HG03159 (cell line): ENCODE measurements around the gene CHID1.
A peak's percentile ranks its signal among the peaks of the same experiment; 100 is the strongest.

Source experiments
- ATAC-seq: cut with Tn5 transposase; IDR thresholded peaks from one replicate; pipeline ENCODE4 v1.9.1; 2021; ENCODE audit warnings: mild to moderate bottlenecking, moderate library complexity; ENCODE audit not compliant: unreplicated experiment

CHID1 gene

DNA sequence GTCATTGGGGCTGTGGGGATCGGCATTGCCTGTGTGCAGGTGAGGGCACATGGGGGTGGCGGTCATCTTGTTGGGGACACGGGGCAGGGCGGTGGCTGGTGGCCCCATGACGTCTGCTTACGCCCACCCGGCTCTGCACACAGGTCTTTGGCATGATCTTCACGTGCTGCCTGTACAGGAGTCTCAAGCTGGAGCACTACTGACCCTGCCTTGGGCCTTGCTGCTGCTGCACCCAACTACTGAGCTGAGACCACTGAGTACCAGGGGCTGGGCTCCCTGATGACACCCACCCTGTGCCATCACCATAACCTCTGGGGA is 72.7 kb downstream of the CHID1 start:
- ATAC-seq = no peak

DNA sequence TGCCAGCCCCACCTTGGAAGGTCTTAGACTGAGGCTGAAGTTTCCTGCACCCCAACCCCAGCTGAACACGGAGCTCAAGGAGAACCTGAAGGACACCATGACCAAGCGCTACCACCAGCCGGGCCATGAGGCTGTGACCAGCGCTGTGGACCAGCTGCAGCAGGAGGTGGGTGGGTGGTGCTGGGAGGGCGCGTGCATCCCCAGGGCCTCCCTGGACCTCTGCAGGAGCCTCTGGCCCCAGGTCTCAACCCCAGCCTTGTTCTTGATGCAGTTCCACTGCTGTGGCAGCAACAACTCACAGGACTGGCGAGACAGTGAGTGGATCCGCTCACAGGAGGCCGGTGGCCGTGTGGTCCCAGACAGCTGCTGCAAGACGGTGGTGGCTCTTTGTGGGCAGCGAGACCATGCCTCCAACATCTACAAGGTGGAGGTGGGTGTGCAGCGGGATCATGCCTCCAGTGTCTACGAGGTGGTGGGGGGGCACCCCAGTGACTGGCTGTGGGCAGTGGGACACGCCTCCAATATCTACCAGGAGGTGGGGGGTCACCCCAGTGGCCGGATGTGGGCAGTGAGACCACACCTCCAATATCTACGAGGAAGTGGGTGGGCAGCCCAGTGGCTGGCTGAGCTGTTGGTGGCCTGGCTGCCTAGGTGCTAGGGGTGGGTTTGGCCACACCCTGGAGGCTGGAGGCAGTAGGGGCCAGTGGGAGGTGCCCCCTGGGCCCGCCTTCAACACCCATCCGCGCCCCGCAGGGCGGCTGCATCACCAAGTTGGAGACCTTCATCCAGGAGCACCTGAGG is 73.2 kb downstream of the CHID1 start:
- no peak for ATAC-seq

DNA sequence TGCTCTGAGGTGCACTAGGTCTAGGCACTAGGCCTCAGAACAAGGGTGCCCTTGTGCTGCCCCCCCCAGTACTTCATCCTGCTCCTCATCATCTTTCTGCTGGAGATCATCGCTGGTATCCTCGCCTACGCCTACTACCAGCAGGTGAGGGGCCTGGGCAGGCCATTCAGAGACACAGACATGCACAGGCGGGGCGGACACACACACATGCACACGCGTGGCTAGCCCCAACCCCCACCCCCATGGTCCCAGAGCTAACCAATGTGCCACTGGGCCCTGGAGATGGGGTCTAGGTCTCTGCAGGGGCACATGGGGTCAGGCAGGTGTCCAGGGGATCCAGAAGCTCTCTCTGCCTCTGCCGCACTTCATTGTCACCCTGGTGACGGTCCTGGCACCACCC is 73.9 kb downstream of the CHID1 start:
- ATAC-seq = no peak

DNA sequence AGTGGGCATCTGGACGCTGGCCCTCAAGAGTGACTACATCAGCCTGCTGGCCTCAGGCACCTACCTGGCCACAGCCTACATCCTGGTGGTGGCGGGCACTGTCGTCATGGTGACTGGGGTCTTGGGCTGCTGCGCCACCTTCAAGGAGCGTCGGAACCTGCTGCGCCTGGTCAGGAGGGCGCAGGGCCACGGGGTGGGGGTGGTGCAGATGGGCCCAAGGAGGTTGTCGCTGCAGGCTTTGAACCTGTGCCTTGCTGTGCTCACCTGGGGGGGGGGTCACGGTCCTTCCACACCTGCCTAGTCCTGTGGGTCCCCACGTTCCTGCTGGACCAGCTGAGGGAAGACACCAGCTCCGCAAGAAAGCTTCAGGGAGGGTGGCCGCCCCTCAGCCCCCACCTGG is 74.3 kb downstream of the CHID1 start:
- ATAC-seq = no peak

DNA sequence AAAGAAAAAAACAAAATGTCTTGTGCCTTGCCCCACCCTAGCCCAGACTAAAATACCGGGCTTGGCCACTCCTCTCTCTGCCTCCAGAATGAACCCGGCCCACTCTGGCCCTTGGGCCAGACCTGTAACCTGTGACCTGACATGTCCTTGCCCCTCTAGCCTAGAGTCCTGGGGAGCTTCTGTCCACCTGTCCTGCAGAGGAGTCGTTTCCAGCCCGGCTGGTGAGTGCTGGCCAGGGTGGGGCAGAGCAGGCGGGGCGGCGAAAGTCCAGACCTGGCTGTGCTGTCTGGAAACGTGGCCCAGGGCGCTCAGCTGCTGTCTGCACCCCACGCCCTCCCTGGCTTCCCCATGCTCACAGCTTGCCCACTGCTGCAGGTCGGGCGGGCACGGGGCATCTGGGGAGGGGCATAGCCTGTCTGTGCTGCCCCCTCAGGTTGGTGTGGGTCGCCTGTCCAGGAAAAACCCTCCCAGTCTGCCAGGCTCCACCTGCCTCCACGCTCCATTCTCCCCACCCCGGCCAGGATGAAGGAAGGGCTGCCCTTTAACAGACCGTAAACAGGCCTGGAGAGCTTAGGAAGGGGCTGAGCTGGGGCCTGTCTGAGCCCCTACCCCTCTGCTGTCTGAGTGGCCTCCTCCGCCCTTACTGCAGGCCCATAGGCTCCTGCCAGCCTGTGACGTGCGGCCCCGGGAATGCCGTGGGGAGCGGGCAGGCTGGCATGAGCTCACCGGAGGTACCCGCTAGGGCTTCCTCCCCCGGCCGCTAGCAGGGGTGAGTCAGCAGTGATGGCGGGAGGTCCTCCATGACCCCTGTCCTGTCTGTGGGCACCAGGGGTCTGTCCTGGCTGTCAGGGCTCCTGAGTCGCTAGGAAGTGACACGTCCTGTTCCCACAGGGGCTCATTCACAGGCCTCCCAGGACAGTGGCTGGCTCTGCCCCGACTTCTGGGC is 76.0 kb downstream of the CHID1 start:
- ATAC-seq = no peak

DNA sequence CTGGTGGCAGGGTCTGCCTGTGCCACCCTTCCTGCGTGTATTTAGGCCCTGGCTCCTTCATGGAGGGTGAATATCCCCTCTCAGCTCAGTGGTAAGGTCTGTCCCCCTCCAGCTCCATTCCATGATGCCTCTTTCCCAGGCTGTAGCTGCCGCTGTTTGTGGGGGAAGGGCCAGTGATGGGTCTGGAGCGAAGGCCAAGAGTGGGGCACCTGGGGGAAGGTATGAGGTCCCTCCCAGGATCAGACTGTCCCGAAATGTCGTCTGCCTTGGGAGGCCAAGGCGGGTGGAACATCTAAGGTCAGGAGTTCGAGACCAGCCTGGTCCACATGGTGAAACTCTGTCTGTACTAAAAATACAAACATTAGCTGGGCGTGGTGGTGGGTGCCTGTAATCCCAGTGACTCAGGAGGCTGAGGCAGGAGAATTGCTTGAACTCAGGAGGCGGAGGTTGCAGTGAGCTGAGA is 76.7 kb downstream of the CHID1 start:
- no peak for ATAC-seq

DNA sequence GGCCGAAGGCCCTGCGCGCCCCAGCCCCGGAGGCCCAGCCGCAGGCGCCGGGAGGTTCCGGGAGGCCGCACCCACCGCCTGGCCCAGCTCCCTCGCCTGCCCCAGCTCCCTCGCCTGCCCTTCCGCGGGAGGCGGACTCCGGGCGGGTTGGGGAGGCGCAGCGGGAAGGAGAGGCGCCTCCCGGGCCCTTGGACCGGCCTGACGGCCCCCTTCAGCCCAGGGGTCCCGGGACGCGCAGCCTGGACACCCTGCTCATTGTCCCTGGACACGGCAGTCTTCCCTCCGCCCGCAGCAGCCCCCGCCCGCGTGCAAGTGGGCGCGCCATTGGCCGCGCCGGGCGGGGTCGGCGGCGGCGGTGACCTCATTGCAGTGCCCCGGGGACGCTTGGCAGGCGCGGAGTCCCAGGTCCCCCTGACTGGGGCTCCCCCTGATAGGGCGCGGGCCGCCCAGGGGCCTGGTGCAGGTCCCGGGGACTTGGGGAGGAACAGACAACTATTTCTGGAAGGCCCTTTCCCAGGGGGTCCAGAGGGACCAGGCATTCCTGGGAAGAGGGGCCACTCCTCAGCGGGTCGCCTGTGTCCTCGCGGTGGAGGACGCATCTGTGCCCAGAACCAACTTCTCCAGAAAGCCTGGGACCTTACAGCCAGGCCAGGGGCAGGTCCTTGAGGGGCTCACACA is 77.4 kb downstream of the CHID1 start:
- peak; percentile 11 for ATAC-seq

DNA sequence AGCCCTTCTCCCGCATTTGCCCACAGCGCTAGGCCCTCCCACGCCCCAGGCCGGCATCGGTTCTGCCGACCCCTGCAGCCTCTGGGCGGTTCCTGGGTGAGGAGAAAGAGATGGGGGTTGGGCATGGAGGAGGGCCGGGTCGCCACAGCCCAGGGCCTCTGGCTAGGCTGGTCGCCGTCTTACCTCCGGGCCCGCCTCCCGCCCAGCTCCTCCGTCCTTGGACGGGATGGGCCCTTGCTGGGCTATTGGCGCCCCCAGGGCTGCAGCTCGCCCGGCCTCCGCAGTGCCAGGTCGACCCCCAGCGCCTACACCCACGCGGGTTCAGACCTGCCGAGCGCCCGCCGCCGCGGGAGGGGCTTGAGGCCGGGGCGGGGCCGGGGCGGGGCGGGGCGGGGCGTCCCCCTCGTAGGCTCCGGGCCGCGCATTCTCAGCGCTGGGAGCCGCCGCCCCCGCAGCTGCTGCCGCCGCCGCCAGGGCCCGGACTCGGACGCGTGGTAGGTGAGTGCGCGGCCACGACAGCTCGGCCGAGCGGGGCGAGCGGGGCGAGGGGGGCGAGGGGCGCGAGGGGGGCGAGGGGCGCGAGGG is 78.0 kb downstream of the CHID1 start, which contains the start of gene CD151:
CD151 (plus strand) TSS at position 424 of the 585 bp plus-strand sequence. CDS start 3,118 bp downstream, outside the sequence.
- ATAC-seq = peak; percentile 36

DNA sequence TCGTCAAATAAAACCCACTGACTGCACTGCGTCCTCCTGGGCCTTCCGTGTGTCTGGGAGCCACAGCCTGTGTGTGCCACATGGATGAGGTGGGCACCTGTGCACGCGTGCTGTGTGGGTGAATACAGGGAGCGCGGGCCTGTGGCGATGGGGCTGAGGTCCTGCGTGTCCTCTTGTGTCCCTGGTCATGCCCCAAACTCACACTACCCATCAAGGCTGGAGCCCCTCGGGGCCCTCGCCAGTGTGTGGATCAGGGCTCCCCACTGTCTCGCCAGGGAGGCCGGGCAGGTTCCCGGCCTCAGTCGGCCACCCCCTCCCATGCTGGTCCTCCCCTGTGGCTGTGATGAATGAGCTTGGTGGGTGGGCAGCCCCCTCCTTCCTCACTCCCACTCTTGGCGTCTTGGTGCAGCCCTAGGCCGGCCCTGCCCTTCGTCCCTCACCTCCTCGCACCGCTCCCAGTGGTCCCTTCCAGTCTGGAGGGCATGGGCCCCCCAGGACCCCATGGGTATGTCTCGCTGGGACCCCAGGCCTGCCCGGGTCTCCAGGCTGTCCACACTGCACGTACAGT is 78.6 kb downstream of the CHID1 start:
- no peak for ATAC-seq

DNA sequence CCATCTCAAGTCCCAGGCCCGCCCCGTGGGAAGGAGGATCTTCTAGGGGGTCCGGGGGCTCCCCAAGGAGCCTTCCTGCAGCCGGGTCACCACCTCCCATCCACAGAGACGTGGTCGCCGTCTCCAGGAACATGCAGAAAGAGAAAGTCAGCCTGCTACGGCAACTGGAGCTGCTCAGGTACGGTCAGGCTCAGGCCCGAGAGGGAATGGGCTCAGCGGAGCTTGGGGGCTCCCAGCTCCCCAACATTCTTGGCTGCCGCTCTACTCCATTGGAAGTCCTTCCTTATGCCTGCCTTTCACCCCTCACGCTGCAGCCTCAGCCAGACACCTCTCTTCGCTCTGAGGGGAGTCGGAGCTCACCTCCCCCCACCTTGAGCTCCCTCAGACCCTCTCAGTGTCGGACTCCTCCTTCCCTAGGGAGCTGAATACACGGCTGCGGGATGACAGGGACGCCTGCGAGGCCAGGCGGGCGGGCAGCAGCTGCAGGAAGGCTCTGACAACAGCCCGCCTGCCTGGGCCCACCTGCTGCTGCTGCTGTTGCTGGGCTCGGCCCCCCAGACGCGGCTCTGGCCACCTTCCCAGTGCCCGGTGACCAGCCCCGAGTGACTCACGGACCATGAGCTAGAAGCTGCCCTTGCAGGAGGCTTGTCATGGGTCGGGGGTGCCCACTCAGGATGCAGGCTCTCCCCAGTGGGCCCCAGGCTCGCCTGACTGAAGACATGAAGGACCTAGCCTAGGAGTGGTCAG is 79.3 kb downstream of the CHID1 start:
- no peak for ATAC-seq

DNA sequence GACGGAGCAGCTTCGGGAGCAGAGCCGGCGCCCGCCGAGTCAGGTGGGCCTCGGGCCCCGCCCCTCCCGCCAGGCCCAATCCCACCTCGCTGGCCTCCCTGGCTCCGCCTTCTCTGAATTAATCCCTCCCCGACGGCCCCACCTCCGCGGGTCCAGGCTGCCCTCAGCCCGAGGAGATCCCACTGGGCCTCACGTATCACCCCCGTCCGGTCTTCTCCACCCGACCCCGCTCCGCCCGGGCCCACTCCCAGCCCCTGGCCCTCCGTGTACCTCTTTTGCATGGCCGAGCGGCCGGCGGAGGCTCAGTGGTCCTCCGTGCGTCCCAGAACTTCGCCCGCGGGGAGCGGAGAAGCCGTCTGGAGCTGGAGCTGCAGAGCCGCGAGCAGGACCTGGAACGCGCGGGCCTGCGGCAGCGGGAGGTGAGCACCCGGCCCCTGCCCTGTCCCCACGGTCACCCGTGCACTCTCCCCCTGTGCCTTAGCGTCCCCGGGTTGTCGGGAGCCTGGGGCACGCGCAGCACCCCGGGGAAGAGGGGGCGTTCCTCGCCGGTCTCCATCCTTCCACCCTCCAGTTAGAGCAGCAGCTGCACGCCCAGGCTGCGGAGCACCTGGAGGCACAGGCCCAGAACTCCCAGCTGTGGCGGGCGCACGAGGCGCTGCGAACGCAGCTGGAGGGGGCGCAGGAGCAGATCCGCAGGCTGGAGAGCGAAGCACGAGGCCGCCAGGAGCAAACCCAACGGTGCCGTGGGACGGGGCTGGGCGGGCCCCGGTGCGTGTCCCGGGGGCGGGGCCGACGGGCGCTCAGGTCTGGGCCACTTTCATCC is 80.1 kb downstream of the CHID1 start:
- no peak for ATAC-seq

DNA sequence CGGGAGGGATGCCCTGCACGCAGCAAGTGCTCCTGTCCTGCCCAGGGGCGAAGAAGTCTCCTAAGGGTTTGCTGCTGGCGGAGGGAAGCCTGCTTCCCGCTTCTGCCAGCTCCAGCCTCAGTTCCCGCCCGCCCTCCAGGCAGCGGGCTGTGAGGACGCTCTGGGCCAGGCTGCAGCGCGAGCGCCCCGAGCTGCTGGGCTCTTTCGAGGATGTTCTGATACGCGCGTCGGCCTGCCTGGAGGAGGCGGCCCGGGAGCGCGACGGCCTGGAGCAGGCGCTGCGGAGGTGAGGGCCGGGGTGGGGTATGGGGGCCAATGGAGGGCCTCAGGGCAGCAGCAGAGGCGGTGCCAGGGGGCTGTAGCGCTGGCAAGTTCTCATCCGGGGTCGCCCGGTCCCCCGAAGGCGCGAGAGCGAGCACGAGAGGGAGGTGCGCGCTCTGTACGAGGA is 80.7 kb downstream of the CHID1 start:
- no peak for ATAC-seq

DNA sequence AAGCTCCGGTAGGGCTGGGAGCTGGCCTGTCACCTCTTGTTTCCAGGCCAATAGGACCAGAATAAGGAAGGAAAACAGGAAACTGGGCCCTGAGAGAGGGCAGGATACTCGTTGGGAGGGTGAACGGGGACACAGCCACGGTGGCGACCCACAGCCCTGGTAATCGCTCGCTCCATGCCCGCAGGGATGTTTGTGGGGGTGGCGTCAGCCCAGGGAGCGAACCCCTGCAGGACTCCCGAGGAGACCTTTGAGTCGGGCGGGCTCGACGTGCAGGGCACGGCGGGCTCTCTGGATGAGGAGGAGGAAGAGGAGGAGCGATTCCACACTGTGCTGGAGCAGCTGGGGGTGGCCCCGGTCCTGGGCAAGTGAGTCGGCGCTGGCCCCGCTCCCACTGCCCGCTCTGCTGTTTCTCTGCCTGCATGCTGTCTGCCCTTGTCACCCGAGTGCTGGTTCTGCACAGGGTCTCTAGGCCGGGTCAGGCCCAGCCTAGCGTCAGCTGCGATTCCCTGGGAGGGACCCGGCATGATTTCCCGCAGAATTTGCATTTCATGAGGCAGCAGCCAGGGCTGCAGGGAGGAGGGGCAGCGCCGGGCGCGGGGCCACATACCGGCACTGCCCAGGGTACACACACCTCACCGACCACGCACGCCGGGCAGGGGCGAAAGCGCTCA is 81.3 kb downstream of the CHID1 start:
- ATAC-seq = no peak

DNA sequence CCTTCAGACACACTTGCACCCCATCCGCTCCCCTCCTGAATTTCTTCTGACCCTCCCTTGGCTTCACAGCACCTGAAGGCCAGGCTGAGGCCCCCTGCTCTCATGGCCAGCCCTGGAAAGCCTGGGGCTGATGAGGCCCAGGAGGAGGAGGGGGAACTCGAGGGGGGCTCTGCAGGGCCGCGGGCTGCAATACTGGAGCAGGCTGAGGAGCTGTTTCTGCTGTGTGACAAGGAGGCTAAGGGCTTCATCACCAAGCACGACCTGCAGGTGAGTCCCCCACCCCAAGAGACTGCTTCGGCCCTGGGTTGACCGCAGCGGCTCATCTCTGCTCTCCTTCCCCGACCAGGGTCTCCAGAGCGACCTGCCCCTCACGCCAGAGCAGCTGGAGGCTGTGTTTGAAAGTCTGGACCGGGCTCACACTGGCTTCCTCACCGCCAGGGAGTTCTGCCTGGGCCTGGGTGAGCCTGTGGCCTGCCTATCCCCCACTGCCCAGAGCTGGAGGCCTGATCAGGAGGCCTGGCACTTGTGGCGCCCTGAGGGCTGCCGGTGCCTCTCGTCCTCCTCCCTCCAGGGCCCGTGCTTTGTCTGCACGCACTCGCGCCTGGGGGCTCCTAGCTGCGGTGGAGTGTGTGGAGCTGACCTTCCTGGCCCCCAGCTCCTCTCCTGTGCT is 82.0 kb downstream of the CHID1 start:
- no peak for ATAC-seq

DNA sequence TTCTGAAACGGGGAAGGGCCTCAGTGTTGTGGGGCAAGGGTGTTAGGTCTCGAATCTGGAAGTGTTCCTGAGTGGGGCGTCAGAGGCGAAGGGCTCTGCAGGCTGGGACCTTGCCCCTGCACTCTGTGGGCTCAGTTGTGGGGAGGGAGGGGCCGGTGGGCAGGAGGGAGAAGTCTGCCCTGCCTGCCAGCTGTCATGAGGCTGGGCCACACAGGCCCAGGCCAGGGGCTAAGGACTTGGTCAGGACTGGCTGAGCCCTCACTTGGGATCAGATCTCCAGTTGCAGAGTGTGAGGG is 82.8 kb downstream of the CHID1 start, which contains the start of gene CRACR2B:
CRACR2B (plus strand) TSS at position 23 of the 296 bp plus-strand sequence. CDS start 689 bp downstream, outside the sequence.
- no peak for ATAC-seq

DNA sequence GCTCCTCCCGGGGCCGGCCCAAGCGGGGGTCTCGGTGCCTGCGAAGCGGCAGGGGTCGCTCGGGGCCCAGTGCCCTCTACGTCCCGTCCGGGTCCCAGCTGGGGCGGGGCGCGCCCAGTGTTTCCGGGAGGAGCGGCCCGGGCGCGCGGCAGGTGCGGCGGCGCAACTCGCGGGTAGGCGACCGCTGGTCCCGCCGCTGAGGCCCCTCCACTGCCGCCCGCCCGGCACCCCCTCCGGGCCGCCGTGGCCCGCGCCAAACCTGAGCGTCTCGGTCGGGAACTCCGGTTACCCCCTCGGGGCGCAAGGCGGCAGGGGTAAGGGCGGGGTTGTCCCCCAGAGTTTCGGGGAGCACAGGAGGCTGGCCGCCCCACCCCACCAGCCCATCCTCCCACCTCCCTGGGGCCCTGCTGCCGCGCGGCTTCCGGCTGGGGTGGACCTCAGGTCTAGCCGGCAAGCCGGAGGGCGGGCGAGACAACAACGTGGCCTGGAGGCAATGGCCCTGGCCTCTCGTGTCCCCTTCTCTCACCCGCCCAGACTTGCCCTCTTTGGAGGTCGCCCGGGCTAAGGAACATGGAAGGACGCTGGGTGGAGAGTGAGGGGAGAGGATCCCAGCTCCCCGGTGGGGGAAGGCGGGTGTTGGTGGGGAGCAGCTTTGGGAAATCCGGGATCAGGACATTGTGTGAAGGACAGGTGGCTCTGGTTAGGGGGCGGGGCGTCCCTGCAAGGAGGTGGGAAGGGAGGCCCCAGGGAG is 83.3 kb downstream of the CHID1 start:
- ATAC-seq = no peak

DNA sequence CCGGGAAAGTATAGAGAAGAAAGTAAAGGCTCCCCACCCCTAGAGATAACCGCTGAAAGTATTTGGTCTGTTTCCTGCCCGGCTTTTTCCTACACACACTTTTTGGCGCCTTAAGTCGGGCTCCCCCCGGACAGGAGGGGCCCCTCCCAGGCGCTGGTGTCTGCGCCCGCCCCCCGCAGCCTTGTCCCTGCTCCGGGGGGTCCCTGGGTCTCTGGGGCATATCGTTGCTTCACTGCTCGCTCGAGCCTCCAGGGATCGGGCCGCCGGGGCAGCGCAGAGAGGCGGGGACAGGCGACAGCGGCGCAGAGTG is 83.8 kb downstream of the CHID1 start:
- ATAC-seq = no peak
